Right atrium auricular region (tissue), 2 donors: ENCODE measurements around the gene NINJ1. TPM values are rescaled to one million over a fixed set of nuclear protein-coding genes. Genes with fewer than 3 reads are reported as not detected.

Source experiments
- DNase-seq: peaks from one replicate; pipeline ENCODE4 v3.0.0-alpha.2; 2019; ENCODE audit warnings: low spot score
- H3K27ac ChIP-seq, 2 donors: fragments of 200-600 bp; sonication (generic); 1 replicate in 1 of 2; 2 replicates in 1 of 2; pipeline ENCODE4 v1.5.1; 2016 to 2019
- H3K27me3 ChIP-seq, 2 donors: fragments of 200-600 bp; sonication (generic); one replicate each; pipeline versions ENCODE4 v1.5.1 to v1.6.0; 2017 to 2019
- H3K36me3 ChIP-seq: fragments of 200-600 bp; sonication (generic); one replicate; pipeline ENCODE4 v1.5.1; 2016
- H3K4me1 ChIP-seq, 2 donors: fragments of 200-600 bp; sonication (generic); one replicate each; pipeline versions ENCODE4 v1.5.1 to v1.6.0; 2017 to 2019
- H3K4me3 ChIP-seq, 2 donors: fragments of 200-600 bp; sonication (generic); 1 replicate in 1 of 2; 2 replicates in 1 of 2; pipeline ENCODE4 v1.5.1; 2017 to 2019; ENCODE audit warnings: mild to moderate bottlenecking in 1 of 2, moderate library complexity in 1 of 2
- H3K9me3 ChIP-seq, 2 donors: fragments of 200-600 bp; sonication (generic); one replicate each; pipeline ENCODE4 v1.5.1; 2019
- total RNA-seq, 2 donors: library from RNA; depleted of rRNA; stranded (reverse); fragments of >200 nt; gene quantifications; one replicate each; pipeline ENCODE4 v1.1.0, GENCODE V29; 2016
- TF ChIP-seq, protein P1 (sequence below), 2 donors: fragments of 200-600 bp; sonication (generic); IDR thresholded peaks; one replicate each; pipeline ENCODE4 v1.5.1; 2019; ENCODE audit warnings: antibody characterized with exemption in 2 of 2

NINJ1 gene
- total RNA-seq, 2 donors from 2014 or later: 65.5 to 89.4 TPM

DNA sequence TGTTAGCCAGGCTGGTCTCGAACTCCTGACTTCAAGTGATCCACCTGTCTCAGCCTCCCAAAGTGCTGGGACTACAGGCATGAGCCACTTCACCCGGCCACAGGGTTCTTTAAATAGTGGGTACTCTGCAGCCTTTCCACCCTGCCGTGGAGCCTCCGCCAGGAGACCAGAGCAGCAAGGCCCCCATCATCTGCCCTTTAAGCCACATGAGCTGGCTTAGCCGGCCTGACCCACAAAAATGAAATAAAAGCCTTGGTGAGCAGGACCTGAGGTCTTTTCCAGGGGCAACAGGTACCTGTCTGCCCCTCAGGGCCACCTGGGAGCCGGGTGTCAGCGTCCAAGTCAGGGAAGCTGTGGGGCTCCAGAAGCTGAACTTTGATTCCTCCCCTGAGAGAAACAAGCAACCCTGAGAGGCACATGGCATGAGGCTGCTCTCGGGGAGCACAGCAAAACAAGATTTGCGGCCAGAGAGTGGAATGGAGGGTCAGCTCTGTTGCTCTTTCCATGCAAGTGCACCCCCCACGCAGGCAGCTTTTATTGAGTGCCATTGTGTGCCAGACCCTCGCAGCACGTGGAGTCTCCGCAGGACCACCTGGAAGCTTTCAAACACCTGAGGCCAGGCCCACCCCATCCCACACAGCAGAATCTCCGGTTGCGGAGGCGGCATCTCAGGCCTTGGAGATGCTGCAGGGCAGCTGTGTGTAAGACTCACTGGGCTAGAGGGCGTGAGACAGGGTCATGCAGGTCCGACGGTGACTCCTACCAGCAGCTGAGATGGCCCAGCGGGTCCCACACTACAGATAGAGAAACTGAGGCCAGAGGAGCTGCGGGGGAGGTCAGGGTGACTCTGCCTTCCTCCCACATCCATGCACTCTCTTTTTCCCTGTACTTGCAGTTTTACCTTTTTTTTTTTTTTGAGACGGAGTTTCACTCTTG, 45.1 kb upstream of the NINJ1 start:
- no peaks in the 10 kb centered on the region for H3K27me3 ChIP-seq
- DNase-seq: no peak
- TF ChIP-seq, protein P1, sequence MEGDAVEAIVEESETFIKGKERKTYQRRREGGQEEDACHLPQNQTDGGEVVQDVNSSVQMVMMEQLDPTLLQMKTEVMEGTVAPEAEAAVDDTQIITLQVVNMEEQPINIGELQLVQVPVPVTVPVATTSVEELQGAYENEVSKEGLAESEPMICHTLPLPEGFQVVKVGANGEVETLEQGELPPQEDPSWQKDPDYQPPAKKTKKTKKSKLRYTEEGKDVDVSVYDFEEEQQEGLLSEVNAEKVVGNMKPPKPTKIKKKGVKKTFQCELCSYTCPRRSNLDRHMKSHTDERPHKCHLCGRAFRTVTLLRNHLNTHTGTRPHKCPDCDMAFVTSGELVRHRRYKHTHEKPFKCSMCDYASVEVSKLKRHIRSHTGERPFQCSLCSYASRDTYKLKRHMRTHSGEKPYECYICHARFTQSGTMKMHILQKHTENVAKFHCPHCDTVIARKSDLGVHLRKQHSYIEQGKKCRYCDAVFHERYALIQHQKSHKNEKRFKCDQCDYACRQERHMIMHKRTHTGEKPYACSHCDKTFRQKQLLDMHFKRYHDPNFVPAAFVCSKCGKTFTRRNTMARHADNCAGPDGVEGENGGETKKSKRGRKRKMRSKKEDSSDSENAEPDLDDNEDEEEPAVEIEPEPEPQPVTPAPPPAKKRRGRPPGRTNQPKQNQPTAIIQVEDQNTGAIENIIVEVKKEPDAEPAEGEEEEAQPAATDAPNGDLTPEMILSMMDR (IDR thresholded peaks at IDR 0.05): no peak
- peaks cover 0 to 21% of the 10 kb centered on the region in 2 donors for H3K4me1 ChIP-seq
- no peaks in the 10 kb centered on the region for H3K36me3 ChIP-seq
- H3K27ac ChIP-seq: no peak overlapping the region
- H3K9me3 ChIP-seq: no peaks in the 10 kb centered on the region
- no peak overlapping the region for H3K4me3 ChIP-seq

DNA sequence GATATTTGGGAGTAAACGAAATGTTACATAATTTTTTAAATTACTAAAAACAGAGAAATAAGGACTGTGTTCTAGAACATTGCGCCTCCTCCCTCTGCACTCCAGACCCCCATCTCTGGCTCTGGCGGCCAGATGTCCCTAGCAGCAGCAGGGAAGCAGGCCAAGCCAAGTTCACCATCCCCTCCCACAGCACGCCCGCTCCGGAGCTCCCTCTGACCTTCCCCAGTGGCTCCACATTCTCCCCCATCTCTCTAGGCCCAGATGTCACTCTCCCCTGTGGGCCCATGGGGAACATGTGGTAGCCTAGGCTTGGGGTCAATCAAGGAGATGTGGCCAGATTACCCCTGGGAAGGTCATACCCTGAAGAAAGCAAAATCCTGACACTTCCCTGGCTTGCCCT, 43.6 kb upstream of the NINJ1 start:
- Histone ChIP-seq H3K27ac (no peak overlapping the region), H3K27me3 (no peaks in the 10 kb centered on the region), H3K4me3 (no peak overlapping the region), H3K9me3 (no peaks in the 10 kb centered on the region), H3K4me1 (peaks cover 0 to 9% of the 10 kb centered on the region in 2 donors), H3K36me3 (no peaks in the 10 kb centered on the region)
- no peak for DNase-seq
- TF ChIP-seq, protein P1 (IDR thresholded peaks at IDR 0.05): no peak

DNA sequence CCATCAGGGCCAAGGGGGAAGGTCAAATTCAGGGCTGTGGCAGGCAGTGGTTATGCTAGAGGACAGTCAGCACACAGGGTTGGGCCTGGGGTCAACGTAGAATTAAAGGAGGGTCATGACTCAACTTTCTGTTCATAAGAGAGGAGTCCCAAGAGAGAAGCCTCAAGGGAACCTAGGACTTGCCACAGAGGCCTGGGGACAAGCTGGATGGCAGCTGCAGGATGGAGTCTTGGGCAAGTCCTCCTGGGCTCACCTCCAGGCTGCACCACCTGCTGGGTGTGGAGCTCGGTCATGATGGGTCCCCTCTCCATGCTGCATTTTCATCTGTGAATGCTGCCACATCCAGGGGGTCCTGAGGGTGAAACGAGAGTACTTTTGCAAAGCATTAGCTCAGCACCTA, 40.9 kb upstream of the NINJ1 start:
- TF ChIP-seq, protein P1 (IDR thresholded peaks at IDR 0.05): no peak
- no peaks in the 10 kb centered on the region for H3K36me3 ChIP-seq
- no peak for DNase-seq
- H3K4me3 ChIP-seq: no peak overlapping the region
- H3K27ac ChIP-seq: no peak overlapping the region
- no peaks in the 10 kb centered on the region for H3K27me3 ChIP-seq
- H3K9me3 ChIP-seq: no peaks in the 10 kb centered on the region
- no peaks in the 10 kb centered on the region for H3K4me1 ChIP-seq

DNA sequence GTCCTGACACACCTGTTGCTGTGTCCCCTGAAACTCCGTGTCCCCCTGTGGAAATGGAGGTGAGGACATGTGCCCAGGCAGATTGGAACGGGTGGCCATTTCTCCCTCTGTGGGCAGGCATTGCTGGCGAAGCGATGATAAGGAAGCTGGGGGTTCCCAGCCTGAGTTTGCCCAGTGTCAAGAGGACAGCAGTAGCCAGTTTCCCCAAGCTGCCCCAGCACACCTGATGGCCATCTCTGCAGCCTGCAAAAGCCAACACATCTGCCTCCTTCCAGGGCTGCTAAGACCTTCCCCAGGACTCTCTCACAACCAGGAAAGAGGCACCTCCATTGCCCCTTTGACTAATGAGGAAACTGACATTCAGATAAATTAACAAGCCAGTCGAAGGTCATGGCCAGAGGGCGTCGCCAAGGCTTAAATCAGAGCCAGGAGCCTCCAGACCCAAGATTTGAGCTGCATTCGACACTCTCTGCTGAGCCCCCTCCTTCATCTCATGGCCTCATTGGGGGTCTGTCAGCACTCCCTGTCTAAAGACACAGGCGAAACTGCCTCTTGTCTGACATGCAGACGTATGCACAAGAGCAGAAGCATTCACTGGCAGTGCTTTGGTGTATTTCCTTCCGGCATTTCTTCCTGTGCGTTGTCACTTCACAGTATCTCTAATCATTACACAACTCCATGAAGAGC, 39.5 kb upstream of the NINJ1 start:
- Histone ChIP-seq H3K36me3 (no peaks in the 10 kb centered on the region), H3K27ac (no peak overlapping the region), H3K9me3 (no peaks in the 10 kb centered on the region), H3K27me3 (no peaks in the 10 kb centered on the region), H3K4me1 (no peaks in the 10 kb centered on the region), H3K4me3 (no peak overlapping the region)
- TF ChIP-seq, protein P1 (IDR thresholded peaks at IDR 0.05): no peak
- no peak for DNase-seq

DNA sequence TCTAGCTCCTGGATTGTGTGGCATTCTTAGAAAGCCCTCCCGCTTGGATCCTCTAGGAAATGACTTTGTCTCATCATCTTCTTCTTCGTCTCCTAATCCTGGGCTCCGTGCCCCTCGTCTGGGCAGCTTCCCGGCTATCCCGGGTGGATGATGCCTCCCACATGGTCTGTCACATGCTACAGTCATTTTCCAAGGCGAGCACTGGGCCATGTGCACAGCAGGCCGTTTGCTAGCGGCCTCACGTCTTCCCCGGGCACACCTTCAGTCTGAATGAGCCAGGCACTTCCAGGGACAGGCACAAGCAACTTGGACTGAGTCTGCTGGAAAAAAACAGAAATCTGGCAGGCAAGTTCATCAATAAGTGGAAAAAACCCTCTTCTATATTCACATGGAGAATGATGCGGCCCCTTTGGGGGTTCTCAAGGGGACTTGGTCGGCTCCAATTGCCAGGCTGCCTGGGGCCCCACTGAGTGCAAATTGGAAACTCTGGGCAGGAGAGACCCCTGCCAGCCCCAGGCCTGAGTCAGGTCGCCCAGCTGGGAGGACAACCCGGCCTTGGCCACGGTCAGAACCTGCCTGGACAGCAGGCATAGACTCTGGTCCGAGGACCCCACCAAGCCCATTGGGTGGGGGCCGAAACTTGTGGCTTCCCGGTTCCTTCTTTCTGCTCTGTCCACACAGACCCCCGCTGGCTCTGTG, 38.8 kb upstream of the NINJ1 start:
- Histone ChIP-seq H3K27ac (no peak overlapping the region), H3K4me1 (no peaks in the 10 kb centered on the region), H3K27me3 (no peaks in the 10 kb centered on the region), H3K36me3 (no peaks in the 10 kb centered on the region), H3K4me3 (no peak overlapping the region), H3K9me3 (no peaks in the 10 kb centered on the region)
- DNase-seq: no peak
- TF ChIP-seq, protein P1 (IDR thresholded peaks at IDR 0.05): no peak
